Astrocyte (in vitro differentiated cells and primary cell): ENCODE data around the gene AMIGO3. TPM values are rescaled to one million over a fixed set of nuclear protein-coding genes. Genes with fewer than 3 reads are reported as not detected.

Experiments used
- DNase-seq: peaks from one replicate; pipeline ENCODE4 v3.0.0-alpha.2; 2010; ENCODE audit warnings: low read depth
- FAIRE-seq: peaks from 2 replicates; lab custom pipeline; 2011; peaks lifted over from hg19 to GRCh38; lab: Jason Lieb, UNC
- H2AFZ ChIP-seq: 2 replicates; pipeline ENCODE4 v1.6.0; 2012; ENCODE audit warnings: low read depth, low read length, inconsistent platforms
- H3K27ac ChIP-seq: 2 replicates; pipeline ENCODE4 v1.5.1; 2011; ENCODE audit warnings: low read depth, low read length, inconsistent platforms
- H3K27me3 ChIP-seq: 2 replicates; pipeline ENCODE4 v1.6.0; 2011; ENCODE audit warnings: low read length, inconsistent platforms; ENCODE audit not compliant: insufficient read depth
- H3K36me3 ChIP-seq: 2 replicates; pipeline ENCODE4 v1.5.1; 2011; ENCODE audit warnings: low read length, inconsistent platforms; ENCODE audit not compliant: insufficient read depth
- H3K4me1 ChIP-seq: 2 replicates; pipeline ENCODE4 v1.5.1; 2011; ENCODE audit warnings: low read length, inconsistent platforms; ENCODE audit not compliant: insufficient read depth
- H3K4me2 ChIP-seq: 2 replicates; pipeline ENCODE4 v1.6.0; 2012; ENCODE audit warnings: low read length, inconsistent platforms
- H3K4me3 ChIP-seq: 2 replicates; pipeline ENCODE4 v1.5.1; 2011; ENCODE audit warnings: low read depth, mild to moderate bottlenecking, low read length, inconsistent platforms; ENCODE audit not compliant: insufficient read depth
- H3K79me2 ChIP-seq: 2 replicates; pipeline ENCODE4 v1.6.0; 2012; ENCODE audit warnings: mild to moderate bottlenecking, low read length, inconsistent platforms; ENCODE audit not compliant: insufficient read depth
- H3K9ac ChIP-seq: 2 replicates; pipeline ENCODE4 v1.6.0; 2012; ENCODE audit warnings: mild to moderate bottlenecking, low read length, inconsistent platforms
- H3K9me3 ChIP-seq: 2 replicates; pipeline ENCODE4 v1.5.1; 2012; ENCODE audit warnings: low read depth, mild to moderate bottlenecking, low read length, inconsistent platforms; ENCODE audit not compliant: insufficient read depth
- H4K20me1 ChIP-seq: 2 replicates; pipeline ENCODE4 v1.6.0; 2012; ENCODE audit warnings: low read length, inconsistent platforms; ENCODE audit not compliant: insufficient read depth
- H3K27ac Mint-ChIP-seq: one replicate; pipeline ENCODE4 v1.8.0; 2021; ENCODE audit warnings: mild to moderate bottlenecking, mixed read lengths; ENCODE audit not compliant: unreplicated experiment
- H3K27me3 Mint-ChIP-seq: one replicate; pipeline ENCODE4 v1.8.0; 2021; ENCODE audit warnings: low read depth, mixed read lengths; ENCODE audit not compliant: unreplicated experiment
- H3K36me3 Mint-ChIP-seq: one replicate; pipeline ENCODE4 v1.8.0; 2021; ENCODE audit warnings: low read depth, mixed read lengths; ENCODE audit not compliant: unreplicated experiment
- H3K4me1 Mint-ChIP-seq: one replicate; pipeline ENCODE4 v1.8.0; 2021; ENCODE audit warnings: low read depth, mixed read lengths; ENCODE audit not compliant: unreplicated experiment
- H3K4me3 Mint-ChIP-seq: one replicate; pipeline ENCODE4 v1.8.0; 2021; ENCODE audit warnings: mild to moderate bottlenecking, moderate library complexity, mixed read lengths; ENCODE audit not compliant: unreplicated experiment
- H3K9me3 Mint-ChIP-seq: one replicate; pipeline ENCODE4 v1.8.0; 2021; ENCODE audit warnings: mild to moderate bottlenecking, mixed read lengths; ENCODE audit not compliant: unreplicated experiment
- EZH2 ChIP-seq: IDR thresholded peaks from 2 replicates; pipeline ENCODE4 v1.6.1; 2012; ENCODE audit warnings: mild to moderate bottlenecking, low read length, inconsistent platforms; ENCODE audit not compliant: insufficient read depth
- total RNA-seq: library from RNA; stranded (reverse); gene quantifications from 2 replicates; pipeline ENCODE4 v1.2.1, GENCODE V29; 2021
- TF ChIP-seq, protein P1 (sequence below): IDR thresholded peaks from 2 replicates; pipeline ENCODE4 v1.5.1; 2011; ENCODE audit warnings: low read depth, mild to moderate bottlenecking, inconsistent platforms, low read length, moderate library complexity; ENCODE audit not compliant: insufficient read depth

The AMIGO3 gene
- total RNA-seq, 1 donor from 2014 or later, result 0.16 TPM

DNA sequence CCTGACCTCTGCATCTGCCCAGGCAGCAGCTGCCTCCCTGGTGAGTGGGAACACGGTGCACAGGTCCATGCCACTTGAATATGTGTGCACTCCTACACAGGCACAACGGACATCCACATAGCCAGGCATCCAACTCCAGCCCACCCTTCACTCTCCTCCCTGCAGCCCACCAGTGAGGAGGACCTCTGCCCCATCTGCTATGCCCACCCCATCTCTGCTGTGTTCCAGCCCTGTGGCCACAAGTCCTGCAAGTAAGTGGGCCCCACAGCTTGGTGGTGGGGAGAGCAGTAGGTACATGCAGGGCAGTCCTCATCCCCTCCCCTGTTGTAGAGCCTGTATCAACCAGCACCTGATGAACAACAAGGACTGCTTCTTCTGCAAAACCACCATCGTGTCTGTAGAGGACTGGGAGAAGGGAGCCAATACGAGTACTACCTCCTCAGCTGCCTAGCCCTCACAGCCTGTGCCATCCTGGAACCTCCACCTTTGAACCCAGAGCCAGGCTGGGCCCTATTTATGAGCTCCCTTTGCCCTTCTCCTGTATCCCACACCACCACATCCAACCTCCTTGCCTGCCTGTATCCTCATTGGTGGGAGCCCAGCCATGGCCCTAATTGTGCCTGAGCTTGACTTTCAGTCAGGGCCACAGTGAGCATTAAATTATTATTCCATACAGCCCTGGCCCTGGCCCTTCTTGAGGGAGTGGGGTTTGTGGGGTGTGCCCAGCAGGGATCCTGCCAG, 1.5 kb upstream of the AMIGO3 start:
- Histone ChIP-seq H3K9ac (no peak overlapping the region), H3K4me2 (no peak overlapping the region), H3K4me3 (no peak overlapping the region), H4K20me1 (peaks cover 54% of the 10 kb centered on the region), H3K36me3 (peaks cover 3% of the 10 kb centered on the region), H3K4me1 (peaks cover 26% of the 10 kb centered on the region), H3K9me3 (no peaks in the 10 kb centered on the region), H3K79me2 (peaks cover 33% of the 10 kb centered on the region), H2AFZ (no peak overlapping the region), H3K27ac (no peak overlapping the region), H3K27me3 (no peaks in the 10 kb centered on the region)
- peaks cover 10% of the 10 kb centered on the region for H3K4me1 Mint-ChIP-seq
- H3K4me3 Mint-ChIP-seq, result peak overlapping the region; percentile 62
- no peaks in the 10 kb centered on the region for H3K27me3 Mint-ChIP-seq
- no peak overlapping the region for H3K27ac Mint-ChIP-seq
- H3K36me3 Mint-ChIP-seq, result peaks cover 8% of the 10 kb centered on the region
- TF ChIP-seq EZH2, result no peak
- TF ChIP-seq, protein P1, sequence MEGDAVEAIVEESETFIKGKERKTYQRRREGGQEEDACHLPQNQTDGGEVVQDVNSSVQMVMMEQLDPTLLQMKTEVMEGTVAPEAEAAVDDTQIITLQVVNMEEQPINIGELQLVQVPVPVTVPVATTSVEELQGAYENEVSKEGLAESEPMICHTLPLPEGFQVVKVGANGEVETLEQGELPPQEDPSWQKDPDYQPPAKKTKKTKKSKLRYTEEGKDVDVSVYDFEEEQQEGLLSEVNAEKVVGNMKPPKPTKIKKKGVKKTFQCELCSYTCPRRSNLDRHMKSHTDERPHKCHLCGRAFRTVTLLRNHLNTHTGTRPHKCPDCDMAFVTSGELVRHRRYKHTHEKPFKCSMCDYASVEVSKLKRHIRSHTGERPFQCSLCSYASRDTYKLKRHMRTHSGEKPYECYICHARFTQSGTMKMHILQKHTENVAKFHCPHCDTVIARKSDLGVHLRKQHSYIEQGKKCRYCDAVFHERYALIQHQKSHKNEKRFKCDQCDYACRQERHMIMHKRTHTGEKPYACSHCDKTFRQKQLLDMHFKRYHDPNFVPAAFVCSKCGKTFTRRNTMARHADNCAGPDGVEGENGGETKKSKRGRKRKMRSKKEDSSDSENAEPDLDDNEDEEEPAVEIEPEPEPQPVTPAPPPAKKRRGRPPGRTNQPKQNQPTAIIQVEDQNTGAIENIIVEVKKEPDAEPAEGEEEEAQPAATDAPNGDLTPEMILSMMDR, result no peak
- no peak for DNase-seq
- H3K9me3 Mint-ChIP-seq, result peaks cover 3% of the 10 kb centered on the region
- FAIRE-seq, result no peak

GRCh38 chr3:49718858-49719213, 648 bp downstream of the AMIGO3 start:
- H3K36me3 Mint-ChIP-seq, result peaks cover 15% of the 10 kb centered on the region
- FAIRE-seq (no peak), DNase-seq (no peak)
- no peak overlapping the region for H2AFZ ChIP-seq
- H3K27ac ChIP-seq, result no peak overlapping the region
- H4K20me1 ChIP-seq, result peaks cover 55% of the 10 kb centered on the region
- TF ChIP-seq EZH2, result no peak
- TF ChIP-seq, protein P1, result no peak
- H3K9ac ChIP-seq, result no peak overlapping the region
- peak overlapping the region; percentile 20 for H3K27ac Mint-ChIP-seq
- no peaks in the 10 kb centered on the region for H3K9me3 ChIP-seq
- peaks cover 3% of the 10 kb centered on the region for H3K9me3 Mint-ChIP-seq
- H3K27me3 Mint-ChIP-seq, result no peaks in the 10 kb centered on the region
- H3K36me3 ChIP-seq, result peaks cover 3% of the 10 kb centered on the region
- H3K27me3 ChIP-seq, result no peaks in the 10 kb centered on the region
- peak overlapping the region; percentile 51 for H3K4me3 ChIP-seq
- H3K4me1 Mint-ChIP-seq, result peaks cover 10% of the 10 kb centered on the region
- peak overlapping the region; percentile 72 for H3K4me3 Mint-ChIP-seq
- H3K4me2 ChIP-seq, result peak overlapping the region; percentile 86
- peaks cover 30% of the 10 kb centered on the region for H3K79me2 ChIP-seq
- H3K4me1 ChIP-seq, result peaks cover 20% of the 10 kb centered on the region
